H1 (cell line): ENCODE data around the gene OR52W1. TPM values are rescaled to one million over a fixed set of nuclear protein-coding genes. Genes with fewer than 3 reads are reported as not detected.

Experiments
- BCL11A ChIP-seq, 2 experiments: IDR thresholded peaks; one replicate each; pipeline ENCODE4 v1.6.1; 2011; ENCODE audit warnings: low read depth in 2 of 2, low read length in 2 of 2, mild to moderate bottlenecking in 2 of 2
- CHD2 ChIP-seq: IDR thresholded peaks from 2 replicates; pipeline ENCODE4 v1.6.1; 2012; ENCODE audit warnings: low read length, improper control_type of control experiment
- GABPA ChIP-seq: IDR thresholded peaks from 2 replicates; pipeline ENCODE4 v1.6.1; 2011; ENCODE audit warnings: mild to moderate bottlenecking, low read length, moderate library complexity, borderline replicate concordance; ENCODE audit not compliant: insufficient read depth
- polyA plus RNA-seq, 7 experiments: library from polyadenylated mRNA; depleted of rRNA in 3 of 7; stranded (reverse) in 5 of 7; unstranded in 2 of 7; fragments of >200 nt in 5 of 7; fragments of 200-250 nt in 2 of 7; gene quantifications; 1 replicate in 5 of 7; 2 replicates in 1 of 7; 4 replicates in 1 of 7; pipeline versions ENCODE4 v1.2.1 to v1.2.3, GENCODE V29; 2011 to 2013; ENCODE audit warnings: missing spikeins in 2 of 7, mixed read lengths in 2 of 7
- total RNA-seq: library from RNA; stranded (reverse); fragmentation: NEBNext Ultra II Directional; extraction: Animal tissue kit (Norgen Biotek cat#: 25700); gene quantifications from 2 replicates; pipeline ENCODE4 v1.2.1, GENCODE V29; 2021

The OR52W1 gene
- total and polyA plus RNA-seq, 2 of the 8 experiments (the other 6 are each of a cell fraction or from before 2014, with no cell fraction given), result not detected

DNA sequence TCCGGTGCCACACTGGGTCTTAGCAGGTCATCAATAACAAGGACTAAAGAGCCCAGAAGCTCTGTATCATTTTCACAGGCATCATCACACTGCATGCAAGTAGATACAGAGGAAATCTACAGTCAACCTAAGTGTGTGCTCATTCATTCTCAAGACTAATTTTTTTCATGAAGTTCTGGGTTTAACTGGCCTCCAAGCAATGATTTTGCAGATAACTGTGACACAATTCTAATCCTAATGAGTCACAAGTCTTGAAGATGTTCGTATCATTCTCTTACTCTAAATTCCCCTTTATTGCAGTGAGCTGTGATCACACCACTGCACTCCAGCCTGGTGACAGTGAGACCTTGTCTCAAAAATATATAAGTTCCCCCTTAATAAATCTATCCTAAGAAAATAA lies 2.5 kb downstream of the OR52W1 start (continued):
- TF ChIP-seq BCL11A (IDR thresholded peaks at IDR 0.05; ENCODE audit: low read depth in 2 of 2, low read length in 2 of 2) (no peak), CHD2 (no peak), GABPA (no peak)
